Measurements from ENCODE around the gene EIF2B5. TPM values are rescaled to one million over a fixed set of nuclear protein-coding genes. Genes with fewer than 3 reads are reported as not detected.

The EIF2B5 gene
- total and polyA plus RNA-seq, 2 of the 13 experiments (the other 11 are each of a cell fraction or from before 2014, with no cell fraction given) = 38.4 to 60.2 TPM

- TF ChIP-seq FOXA1 (IDR thresholded peaks at IDR 0.05) (no peak), FOXA1 (CRISPR knock-in tag; IDR thresholded peaks at IDR 0.05) (no peak), CHD4 (IDR thresholded peaks at IDR 0.05; ENCODE audit: borderline replicate concordance, low read length) (no peak), KDM3A (CRISPR knock-in tag; IDR thresholded peaks at IDR 0.05; ENCODE audit: low read depth) (peak; percentile 45; the same call in 1 of the 2 replicates), ZNF143 (CRISPR knock-in tag; IDR thresholded peaks at IDR 0.05) (peak; percentile 84), TFAP4 (IDR thresholded peaks at IDR 0.05; ENCODE audit: borderline replicate concordance, low read depth) (peak; percentile 25; the same call in 1 of the 2 replicates), EEA1 (CRISPR knock-in tag; IDR thresholded peaks at IDR 0.05; ENCODE audit: borderline replicate concordance) (no peak), ZNF672 (CRISPR knock-in tag; IDR thresholded peaks at IDR 0.05) (no peak), BRD4 (CRISPR knock-in tag; IDR thresholded peaks at IDR 0.05) (peak; percentile 55; the same call in 1 of the 2 replicates), YY1 (IDR thresholded peaks at IDR 0.05; ENCODE audit: insufficient read depth, insufficient replicate concordance, low read depth, low read length) (peak; percentile 98), TSC22D2 (CRISPR knock-in tag; IDR thresholded peaks at IDR 0.05; ENCODE audit: borderline replicate concordance) (no peak), REPIN1 (CRISPR knock-in tag; IDR thresholded peaks at IDR 0.05; ENCODE audit: borderline replicate concordance, low read depth) (0 out of 2 replicates have a peak, but pooled peaks have one; percentile 40), MYNN (CRISPR knock-in tag; IDR thresholded peaks at IDR 0.05; ENCODE audit: low read depth) (no peak), PITX1 (CRISPR knock-in tag; IDR thresholded peaks at IDR 0.05) (peak; percentile 47; the same call in 1 of the 2 replicates), CBX1 (IDR thresholded peaks at IDR 0.05; ENCODE audit: low read depth) (peak; percentile 41), GATAD1 (CRISPR knock-in tag; IDR thresholded peaks at IDR 0.05) (peak; percentile 97), HMGXB4 (CRISPR knock-in tag; IDR thresholded peaks at IDR 0.05; ENCODE audit: borderline replicate concordance in 1 of 2, low read depth in 1 of 2) (peak; percentile 91 to 93)
- TF ChIP-seq, protein P1, sequence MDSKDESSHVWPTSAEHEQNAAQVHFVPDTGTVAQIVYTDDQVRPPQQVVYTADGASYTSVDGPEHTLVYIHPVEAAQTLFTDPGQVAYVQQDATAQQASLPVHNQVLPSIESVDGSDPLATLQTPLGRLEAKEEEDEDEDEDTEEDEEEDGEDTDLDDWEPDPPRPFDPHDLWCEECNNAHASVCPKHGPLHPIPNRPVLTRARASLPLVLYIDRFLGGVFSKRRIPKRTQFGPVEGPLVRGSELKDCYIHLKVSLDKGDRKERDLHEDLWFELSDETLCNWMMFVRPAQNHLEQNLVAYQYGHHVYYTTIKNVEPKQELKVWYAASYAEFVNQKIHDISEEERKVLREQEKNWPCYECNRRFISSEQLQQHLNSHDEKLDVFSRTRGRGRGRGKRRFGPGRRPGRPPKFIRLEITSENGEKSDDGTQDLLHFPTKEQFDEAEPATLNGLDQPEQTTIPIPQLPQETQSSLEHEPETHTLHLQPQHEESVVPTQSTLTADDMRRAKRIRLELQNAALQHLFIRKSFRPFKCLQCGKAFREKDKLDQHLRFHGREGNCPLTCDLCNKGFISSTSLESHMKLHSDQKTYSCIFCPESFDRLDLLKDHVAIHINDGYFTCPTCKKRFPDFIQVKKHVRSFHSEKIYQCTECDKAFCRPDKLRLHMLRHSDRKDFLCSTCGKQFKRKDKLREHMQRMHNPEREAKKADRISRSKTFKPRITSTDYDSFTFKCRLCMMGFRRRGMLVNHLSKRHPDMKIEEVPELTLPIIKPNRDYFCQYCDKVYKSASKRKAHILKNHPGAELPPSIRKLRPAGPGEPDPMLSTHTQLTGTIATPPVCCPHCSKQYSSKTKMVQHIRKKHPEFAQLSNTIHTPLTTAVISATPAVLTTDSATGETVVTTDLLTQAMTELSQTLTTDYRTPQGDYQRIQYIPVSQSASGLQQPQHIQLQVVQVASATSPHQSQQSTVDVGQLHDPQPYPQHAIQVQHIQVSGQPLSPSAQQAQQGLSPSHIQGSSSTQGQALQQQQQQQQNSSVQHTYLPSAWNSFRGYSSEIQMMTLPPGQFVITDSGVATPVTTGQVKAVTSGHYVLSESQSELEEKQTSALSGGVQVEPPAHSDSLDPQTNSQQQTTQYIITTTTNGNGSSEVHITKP (CRISPR knock-in tag; IDR thresholded peaks at IDR 0.05; ENCODE audit: low read depth) = peak; percentile 93
- TF ChIP-seq, protein P2, sequence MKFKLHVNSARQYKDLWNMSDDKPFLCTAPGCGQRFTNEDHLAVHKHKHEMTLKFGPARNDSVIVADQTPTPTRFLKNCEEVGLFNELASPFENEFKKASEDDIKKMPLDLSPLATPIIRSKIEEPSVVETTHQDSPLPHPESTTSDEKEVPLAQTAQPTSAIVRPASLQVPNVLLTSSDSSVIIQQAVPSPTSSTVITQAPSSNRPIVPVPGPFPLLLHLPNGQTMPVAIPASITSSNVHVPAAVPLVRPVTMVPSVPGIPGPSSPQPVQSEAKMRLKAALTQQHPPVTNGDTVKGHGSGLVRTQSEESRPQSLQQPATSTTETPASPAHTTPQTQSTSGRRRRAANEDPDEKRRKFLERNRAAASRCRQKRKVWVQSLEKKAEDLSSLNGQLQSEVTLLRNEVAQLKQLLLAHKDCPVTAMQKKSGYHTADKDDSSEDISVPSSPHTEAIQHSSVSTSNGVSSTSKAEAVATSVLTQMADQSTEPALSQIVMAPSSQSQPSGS (CRISPR knock-in tag; IDR thresholded peaks at IDR 0.05) = peak; percentile 79
- TF ChIP-seq, protein P3, sequence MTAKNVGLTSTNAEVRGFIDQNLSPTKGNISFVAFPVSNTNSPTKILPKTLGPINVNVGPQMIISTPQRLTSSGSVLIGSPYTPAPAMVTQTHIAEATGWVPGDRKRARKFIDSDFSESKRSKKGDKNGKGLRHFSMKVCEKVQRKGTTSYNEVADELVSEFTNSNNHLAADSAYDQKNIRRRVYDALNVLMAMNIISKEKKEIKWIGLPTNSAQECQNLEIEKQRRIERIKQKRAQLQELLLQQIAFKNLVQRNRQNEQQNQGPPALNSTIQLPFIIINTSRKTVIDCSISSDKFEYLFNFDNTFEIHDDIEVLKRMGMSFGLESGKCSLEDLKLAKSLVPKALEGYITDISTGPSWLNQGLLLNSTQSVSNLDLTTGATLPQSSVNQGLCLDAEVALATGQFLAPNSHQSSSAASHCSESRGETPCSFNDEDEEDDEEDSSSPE (CRISPR knock-in tag; IDR thresholded peaks at IDR 0.05) = 0 out of 2 replicates have a peak, but pooled peaks have one; percentile 39
Observed at GRCh38 chr3:184135149-184135910, at the start of gene EIF2B5 (continued).
